Measurements from ENCODE around the gene NTNG2. TPM values are rescaled to one million over a fixed set of nuclear protein-coding genes. Genes with fewer than 3 reads are reported as not detected.

The NTNG2 gene, protein sequence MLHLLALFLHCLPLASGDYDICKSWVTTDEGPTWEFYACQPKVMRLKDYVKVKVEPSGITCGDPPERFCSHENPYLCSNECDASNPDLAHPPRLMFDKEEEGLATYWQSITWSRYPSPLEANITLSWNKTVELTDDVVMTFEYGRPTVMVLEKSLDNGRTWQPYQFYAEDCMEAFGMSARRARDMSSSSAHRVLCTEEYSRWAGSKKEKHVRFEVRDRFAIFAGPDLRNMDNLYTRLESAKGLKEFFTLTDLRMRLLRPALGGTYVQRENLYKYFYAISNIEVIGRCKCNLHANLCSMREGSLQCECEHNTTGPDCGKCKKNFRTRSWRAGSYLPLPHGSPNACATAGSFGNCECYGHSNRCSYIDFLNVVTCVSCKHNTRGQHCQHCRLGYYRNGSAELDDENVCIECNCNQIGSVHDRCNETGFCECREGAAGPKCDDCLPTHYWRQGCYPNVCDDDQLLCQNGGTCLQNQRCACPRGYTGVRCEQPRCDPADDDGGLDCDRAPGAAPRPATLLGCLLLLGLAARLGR
- total RNA-seq, result 10 to 100 TPM in 4 of 7 donors, 1 to 10 TPM in 3; 3.1 to 22.4 (median 13.7) TPM
- 1 to 10 TPM in 1 of 3 donors, under 1 TPM in 2; 0.44 to 2.8 (median 0.96) TPM for polyA plus RNA-seq
- long read RNA-seq, donor 1, partial matches to known transcripts, result 0 of 2 reads
- long read RNA-seq, donor 1, other reads (novel, unspliced or antisense), result 0 of 2 reads
- long read RNA-seq, donor 2, partial matches to known transcripts, result 0 of 1 reads
- long read RNA-seq, donor 2, other reads (novel, unspliced or antisense), result 0 of 1 reads

GRCh38 chr9:132161743-132162184 lies at the start of gene NTNG2:
Gene NTNG2, plus strand, starts transcription at chr9:132162058. Its CDS starts 4,774 bp downstream, at chr9:132166832.
- 0 to 1% (median 1%) methylated on average over 14 to 67 of the region's 67 CpGs for WGBS, 5 donors
- TF ChIP-seq POLR2AphosphoS5 (IDR thresholded peaks at IDR 0.05) (no peak), POLR2A (IDR thresholded peaks at IDR 0.05) (no peak)
- TF ChIP-seq, protein P1, sequence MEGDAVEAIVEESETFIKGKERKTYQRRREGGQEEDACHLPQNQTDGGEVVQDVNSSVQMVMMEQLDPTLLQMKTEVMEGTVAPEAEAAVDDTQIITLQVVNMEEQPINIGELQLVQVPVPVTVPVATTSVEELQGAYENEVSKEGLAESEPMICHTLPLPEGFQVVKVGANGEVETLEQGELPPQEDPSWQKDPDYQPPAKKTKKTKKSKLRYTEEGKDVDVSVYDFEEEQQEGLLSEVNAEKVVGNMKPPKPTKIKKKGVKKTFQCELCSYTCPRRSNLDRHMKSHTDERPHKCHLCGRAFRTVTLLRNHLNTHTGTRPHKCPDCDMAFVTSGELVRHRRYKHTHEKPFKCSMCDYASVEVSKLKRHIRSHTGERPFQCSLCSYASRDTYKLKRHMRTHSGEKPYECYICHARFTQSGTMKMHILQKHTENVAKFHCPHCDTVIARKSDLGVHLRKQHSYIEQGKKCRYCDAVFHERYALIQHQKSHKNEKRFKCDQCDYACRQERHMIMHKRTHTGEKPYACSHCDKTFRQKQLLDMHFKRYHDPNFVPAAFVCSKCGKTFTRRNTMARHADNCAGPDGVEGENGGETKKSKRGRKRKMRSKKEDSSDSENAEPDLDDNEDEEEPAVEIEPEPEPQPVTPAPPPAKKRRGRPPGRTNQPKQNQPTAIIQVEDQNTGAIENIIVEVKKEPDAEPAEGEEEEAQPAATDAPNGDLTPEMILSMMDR (IDR thresholded peaks at IDR 0.05 in 8 of 11, conservative IDR thresholded peaks at IDR 0.05 in 3 of 11), result no peak
- Histone ChIP-seq H3K36me3 (peaks cover 0 to 3% (median 0%) of the 10 kb centered on the region in 6 donors), H3K4me1 (peaks cover 9 to 50% (median 32%) of the 10 kb centered on the region in 6 donors), H3K4me3 (peak within 1 kb of the TSS; percentile 56 to 89 (median 70)), H3K27ac (peak within 1 kb of the TSS in 7 of 8 donors; percentile 39 to 85 (median 73)), H3K27me3 (replicated peaks in 1 of 7) (peaks cover 0 to 96% (median 45%) of the 10 kb centered on the region in 7 donors), H3K9me3 (no peaks in the 10 kb centered on the region)
- intact Hi-C loops (cut with DNase I; ENCODE audit: low total_unique reads), result loop anchor here (10.0 kb wide), 1 partner anchor 73 kb away; no protein-coding TSS in a partner anchor
- no peak for DNase-seq

DNA sequence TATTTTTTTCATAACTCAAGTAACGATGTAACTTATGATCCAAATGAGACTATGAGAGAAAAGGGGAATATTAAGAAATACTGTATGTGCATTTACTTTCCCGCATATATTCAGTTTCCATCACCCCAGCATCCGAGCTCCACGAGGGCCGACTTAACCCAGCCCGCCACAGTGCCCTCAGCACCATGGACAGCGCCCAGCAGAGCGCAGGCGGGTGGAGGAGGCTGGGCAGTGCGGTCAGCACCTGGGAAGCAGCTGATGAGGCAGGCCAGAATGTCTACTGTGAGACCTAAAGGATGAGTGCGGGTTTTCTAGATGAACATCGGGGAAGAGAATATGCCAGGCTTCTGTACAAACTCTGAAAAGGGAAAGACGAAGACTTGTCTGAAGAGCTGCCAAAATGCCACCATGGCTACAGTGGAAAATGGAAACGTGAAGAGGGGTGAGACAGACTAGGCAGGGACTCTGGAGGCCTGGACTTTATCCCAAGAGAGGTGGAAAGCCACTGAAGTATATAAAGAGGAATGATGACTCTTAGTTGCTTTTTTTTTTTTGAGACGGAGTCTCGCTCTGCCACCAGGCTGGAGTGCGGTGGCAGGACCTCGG lies 47.7 kb upstream of the NTNG2 start:
- Histone ChIP-seq H3K36me3 (no peaks in the 10 kb centered on the region), H3K4me1 (no peaks in the 10 kb centered on the region), H3K9me3 (no peaks in the 10 kb centered on the region), H3K4me3 (no peak overlapping the region), H3K27me3 (replicated peaks in 1 of 7) (peaks cover 0 to 59% (median 0%) of the 10 kb centered on the region in 7 donors), H3K27ac (no peak overlapping the region)
- no peak for DNase-seq
- intact Hi-C loops (cut with DNase I; ENCODE audit: low total_unique reads), result no loop called here
- 36 to 39% (median 37%) methylated on average over 18 of the region's 18 CpGs for whole genome bisulfite sequencing, 5 donors
- TF ChIP-seq POLR2AphosphoS5 (IDR thresholded peaks at IDR 0.05), result no peak
- TF ChIP-seq POLR2A (IDR thresholded peaks at IDR 0.05), result no peak
- TF ChIP-seq, protein P1 (IDR thresholded peaks at IDR 0.05 in 8 of 11, conservative IDR thresholded peaks at IDR 0.05 in 3 of 11), result no peak

DNA sequence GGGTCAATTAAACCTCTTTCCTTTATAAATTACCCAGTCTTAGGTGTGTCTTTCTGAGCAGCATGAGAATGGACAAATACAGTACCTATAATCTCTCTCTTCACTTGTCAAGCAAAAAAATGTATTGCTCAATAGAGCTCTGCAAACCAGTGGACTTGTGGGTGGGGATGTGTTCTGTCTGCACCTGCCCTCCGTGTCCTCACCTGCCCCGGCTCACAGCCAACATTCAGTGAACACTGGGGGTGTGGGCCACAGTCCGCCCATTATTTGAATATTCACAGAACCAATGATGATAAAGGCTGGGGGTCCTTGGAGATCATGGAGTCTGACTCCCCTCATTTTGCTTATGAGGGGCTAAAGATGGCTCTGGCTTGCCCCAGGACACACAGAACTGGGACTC lies 45.3 kb upstream of the NTNG2 start:
- intact Hi-C loops (cut with DNase I; ENCODE audit: low total_unique reads), result no loop called here
- Histone ChIP-seq H3K36me3 (no peaks in the 10 kb centered on the region), H3K4me1 (no peaks in the 10 kb centered on the region), H3K4me3 (no peak overlapping the region), H3K27ac (no peak overlapping the region), H3K27me3 (replicated peaks in 1 of 7) (peaks cover 0 to 67% (median 0%) of the 10 kb centered on the region in 7 donors), H3K9me3 (no peaks in the 10 kb centered on the region)
- 84 to 89% (median 88%) methylated on average over 3 of the region's 3 CpGs for WGBS, 5 donors
- TF ChIP-seq, protein P1 (IDR thresholded peaks at IDR 0.05 in 8 of 11, conservative IDR thresholded peaks at IDR 0.05 in 3 of 11), result no peak
- TF ChIP-seq POLR2A (IDR thresholded peaks at IDR 0.05) (no peak), POLR2AphosphoS5 (IDR thresholded peaks at IDR 0.05) (no peak)
- DNase-seq, result no peak

Measured in spleen (tissue), 13 donors.